Mucosa of rectum (tissue), 2 donors: ENCODE measurements around the gene TPI1.

Experiments
- H3K27ac ChIP-seq, 2 donors: one replicate each; pipeline ENCODE4 v1.7.0; 2013; ENCODE audit warnings: inconsistent platforms in 2 of 2, low read depth in 2 of 2, low read length in 2 of 2
- H3K27me3 ChIP-seq, 2 donors: one replicate each; pipeline ENCODE4 v1.7.0; 2013; ENCODE audit warnings: low read length in 2 of 2; ENCODE audit not compliant: control insufficient read depth in 2 of 2, insufficient read depth in 2 of 2
- H3K36me3 ChIP-seq, 2 donors: one replicate each; pipeline ENCODE4 v1.7.0; 2013; ENCODE audit warnings: low read length in 2 of 2; ENCODE audit not compliant: control insufficient read depth in 2 of 2, insufficient read depth in 2 of 2
- H3K4me1 ChIP-seq, 2 donors: one replicate each; pipeline ENCODE4 v1.7.0; 2013; ENCODE audit warnings: low read length in 2 of 2, mild to moderate bottlenecking in 1 of 2; ENCODE audit not compliant: control insufficient read depth in 2 of 2, insufficient read depth in 2 of 2
- H3K4me3 ChIP-seq, 2 donors: one replicate each; pipeline ENCODE4 v1.7.0; 2013; ENCODE audit warnings: low read length in 2 of 2
- H3K9ac ChIP-seq, 2 donors: one replicate each; pipeline ENCODE4 v1.7.0; 2013; ENCODE audit warnings: low read length in 2 of 2, low read depth in 1 of 2, mild to moderate bottlenecking in 1 of 2
- H3K9me3 ChIP-seq, 2 donors: one replicate each; pipeline ENCODE4 v1.7.0; 2013; ENCODE audit warnings: low read length in 2 of 2; ENCODE audit not compliant: control insufficient read depth in 2 of 2
- donor health status: healthy.
- donor health status: Normal muscosa, but diverticular disease.

TPI1 gene

GRCh38 chr12:6846316-6846869, 20.9 kb upstream of the TPI1 start:
- Histone ChIP-seq H3K4me1 (peaks cover 7 to 10% of the 10 kb centered on the region in 2 donors), H3K36me3 (peaks cover 8 to 9% of the 10 kb centered on the region in 2 donors), H3K4me3 (no peak overlapping the region), H3K9ac (no peak overlapping the region), H3K27me3 (no peaks in the 10 kb centered on the region), H3K27ac (no peak overlapping the region), H3K9me3 (no peaks in the 10 kb centered on the region)

DNA sequence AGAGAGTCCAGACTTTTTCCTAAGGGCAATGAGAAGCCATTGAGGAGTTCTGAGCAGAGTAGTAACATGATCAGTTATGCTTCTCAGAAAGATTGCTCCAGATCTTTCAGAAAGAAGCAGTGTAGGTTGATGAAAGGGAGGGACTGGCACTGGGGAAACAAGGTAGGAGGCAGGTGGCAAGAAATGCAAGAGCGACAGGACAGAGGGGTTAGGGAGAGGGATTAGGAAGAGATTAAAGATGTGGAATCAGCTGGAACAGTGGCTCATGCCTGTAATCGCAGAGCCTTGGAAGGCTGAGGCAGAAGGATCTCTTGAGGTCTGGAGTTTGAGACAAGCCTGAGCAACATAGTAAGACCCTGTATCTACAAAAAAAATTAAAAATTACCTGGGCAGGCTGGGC, 19.7 kb upstream of the TPI1 start:
- Histone ChIP-seq H3K4me3 (no peak overlapping the region), H3K36me3 (peaks cover 8 to 9% of the 10 kb centered on the region in 2 donors), H3K9ac (no peak overlapping the region), H3K27ac (no peak overlapping the region), H3K4me1 (peaks cover 7 to 10% of the 10 kb centered on the region in 2 donors), H3K27me3 (no peaks in the 10 kb centered on the region), H3K9me3 (no peaks in the 10 kb centered on the region)

- H3K27ac ChIP-seq: no peak overlapping the region
- H3K9ac ChIP-seq: no peak overlapping the region
- peaks cover 8 to 9% of the 10 kb centered on the region in 2 donors for H3K36me3 ChIP-seq
- H3K4me1 ChIP-seq: peaks cover 13 to 18% of the 10 kb centered on the region in 2 donors
- H3K27me3 ChIP-seq: no peaks in the 10 kb centered on the region
- H3K9me3 ChIP-seq: no peaks in the 10 kb centered on the region
- no peak overlapping the region for H3K4me3 ChIP-seq
These were observed 17.9 kb upstream of the TPI1 start for GRCh38 chr12:6849427-6849826.

DNA sequence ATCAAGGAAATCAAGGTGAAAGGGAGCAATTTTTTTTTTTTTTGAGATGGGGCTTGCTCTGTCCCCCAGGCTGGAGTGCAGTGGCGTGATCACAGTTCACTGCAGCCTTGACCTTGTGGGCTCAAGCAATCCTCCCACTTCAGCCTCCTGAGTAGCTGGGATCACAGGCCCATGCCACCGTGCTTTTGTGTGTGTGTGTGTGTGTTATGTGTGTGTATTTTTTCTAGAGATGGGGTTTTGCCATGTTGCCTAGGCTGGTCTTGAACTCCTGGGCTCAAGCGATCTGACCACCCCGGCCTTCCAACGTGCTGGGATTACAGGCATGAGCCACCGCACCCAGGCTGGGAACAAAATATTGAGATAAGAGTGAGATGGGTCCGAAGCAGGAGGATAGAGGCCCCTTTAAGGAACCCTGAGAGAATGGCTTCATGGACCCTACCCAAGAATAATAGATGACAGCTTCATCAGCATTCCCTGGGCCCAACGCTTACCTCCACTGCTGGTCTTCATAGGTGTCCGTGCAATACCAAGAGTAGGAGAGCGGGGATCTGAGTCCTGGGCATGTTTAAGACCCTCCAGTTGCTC, 17.3 kb upstream of the TPI1 start:
- Histone ChIP-seq H3K9ac (no peak overlapping the region), H3K4me3 (peak overlapping the region; percentile 99 to 100), H3K36me3 (peaks cover 8 to 9% of the 10 kb centered on the region in 2 donors), H3K4me1 (peaks cover 13 to 18% of the 10 kb centered on the region in 2 donors), H3K27ac (no peak overlapping the region), H3K9me3 (no peaks in the 10 kb centered on the region), H3K27me3 (no peaks in the 10 kb centered on the region)

GRCh38 chr12:6850796-6851152, 16.6 kb upstream of the TPI1 start:
- Histone ChIP-seq H3K27ac (peak overlapping the region in 1 of 2 donors; percentile 100), H3K9ac (peak overlapping the region; percentile 49 to 93), H3K36me3 (peaks cover 11 to 15% of the 10 kb centered on the region in 2 donors), H3K4me1 (peaks cover 13 to 18% of the 10 kb centered on the region in 2 donors), H3K27me3 (no peaks in the 10 kb centered on the region), H3K9me3 (no peaks in the 10 kb centered on the region), H3K4me3 (peak overlapping the region; percentile 99 to 100)

DNA sequence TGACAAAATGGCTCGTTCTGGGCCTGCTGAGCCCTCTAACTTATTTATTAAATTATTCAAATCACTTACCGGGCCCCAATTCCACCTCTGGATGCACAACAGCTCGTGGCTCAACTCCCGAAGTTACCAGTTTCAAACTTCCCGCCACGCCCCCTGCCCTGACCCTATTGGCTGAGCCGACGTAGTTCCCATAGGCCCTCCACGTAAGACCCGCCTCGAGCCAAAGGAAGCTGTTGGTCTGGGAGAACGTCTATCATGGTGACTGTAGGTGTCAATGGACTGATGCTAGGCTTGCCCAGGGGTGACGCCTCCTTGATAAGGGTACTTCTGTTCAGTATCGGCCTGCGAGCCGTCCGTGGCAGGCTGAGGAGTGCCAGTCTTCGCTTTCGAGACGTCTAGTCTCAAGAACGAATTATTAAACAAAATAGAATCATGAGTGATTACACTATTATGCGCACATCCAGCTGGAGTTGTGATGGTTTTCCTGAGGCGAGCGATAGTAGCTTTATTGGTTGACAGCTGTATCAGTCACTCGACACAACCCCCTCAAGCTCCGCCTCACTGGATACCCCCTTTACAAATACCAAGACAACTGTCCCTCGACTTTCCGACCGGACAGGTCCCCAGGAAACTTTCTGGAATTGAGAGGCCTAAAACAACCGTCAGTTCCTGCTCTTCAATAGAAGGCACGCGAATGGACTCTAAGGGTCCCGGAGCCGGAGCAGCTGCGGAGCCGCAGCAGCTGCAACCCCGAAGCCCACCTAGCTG, 16.0 kb upstream of the TPI1 start, which contains the start of gene CDCA3:
CDCA3 (minus strand) TSS at position 134 of the 768 bp plus-strand sequence. CDS start 334 bp downstream, outside the sequence.
- peak within 1 kb of the TSS; percentile 98 to 100 for H3K27ac ChIP-seq

DNA sequence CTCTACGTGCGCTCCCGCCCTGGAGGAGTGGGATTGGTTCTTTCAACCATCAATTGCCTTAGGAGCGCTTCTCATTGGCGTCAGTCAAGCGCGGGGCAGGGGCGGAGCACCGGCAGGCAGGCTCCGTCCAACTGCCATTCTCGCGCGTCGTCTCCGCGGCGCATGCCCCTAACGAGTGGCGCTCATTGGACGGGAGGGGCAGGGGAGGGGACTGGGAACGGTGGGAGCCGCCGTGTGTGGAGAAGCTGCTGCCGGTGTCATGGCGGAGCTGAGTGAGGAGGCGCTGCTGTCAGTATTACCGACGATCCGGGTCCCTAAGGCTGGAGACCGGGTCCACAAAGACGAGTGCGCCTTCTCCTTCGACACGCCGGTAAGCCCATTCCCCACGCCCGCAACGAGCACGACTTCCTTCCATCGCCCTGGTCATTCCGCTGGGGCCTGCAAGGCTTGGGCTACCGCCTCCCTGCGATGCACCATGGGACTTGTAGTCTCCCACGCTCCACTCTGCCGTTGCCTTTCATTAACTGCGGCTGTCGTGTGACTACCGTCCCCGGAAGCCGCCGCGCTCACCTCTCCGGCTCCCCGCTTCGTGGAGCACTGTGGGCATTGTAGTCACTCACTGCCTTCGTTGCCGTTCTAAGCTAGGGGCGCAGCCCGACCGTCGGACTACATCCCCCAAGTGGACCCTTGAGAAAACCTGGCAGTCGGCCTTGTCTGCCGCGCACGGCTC, 15.2 kb upstream of the TPI1 start, which contains the start of gene USP5:
USP5 (plus strand) TSS at position 230 of the 730 bp plus-strand sequence; CDS start at position 260, 30 bp downstream.
- H3K9me3 ChIP-seq: no peaks in the 10 kb centered on the region
- peaks cover 11 to 24% of the 10 kb centered on the region in 2 donors for H3K36me3 ChIP-seq
- H3K9ac ChIP-seq: peak within 1 kb of the TSS; percentile 92 to 93
- H3K27me3 ChIP-seq: no peaks in the 10 kb centered on the region
- H3K27ac ChIP-seq: peak within 1 kb of the TSS; percentile 98 to 100
- peak within 1 kb of the TSS; percentile 99 to 100 for H3K4me3 ChIP-seq
- peaks cover 13 to 18% of the 10 kb centered on the region in 2 donors for H3K4me1 ChIP-seq

More for the DNA sequence above, 16.0 kb upstream of the TPI1 start, which contains the start of gene CDCA3:
- Histone ChIP-seq H3K4me1 (peaks cover 13 to 18% of the 10 kb centered on the region in 2 donors), H3K4me3 (peak within 1 kb of the TSS; percentile 99 to 100), H3K9me3 (no peaks in the 10 kb centered on the region), H3K27me3 (no peaks in the 10 kb centered on the region), H3K36me3 (peaks cover 15 to 19% of the 10 kb centered on the region in 2 donors), H3K9ac (peak within 1 kb of the TSS; percentile 92 to 93)

DNA sequence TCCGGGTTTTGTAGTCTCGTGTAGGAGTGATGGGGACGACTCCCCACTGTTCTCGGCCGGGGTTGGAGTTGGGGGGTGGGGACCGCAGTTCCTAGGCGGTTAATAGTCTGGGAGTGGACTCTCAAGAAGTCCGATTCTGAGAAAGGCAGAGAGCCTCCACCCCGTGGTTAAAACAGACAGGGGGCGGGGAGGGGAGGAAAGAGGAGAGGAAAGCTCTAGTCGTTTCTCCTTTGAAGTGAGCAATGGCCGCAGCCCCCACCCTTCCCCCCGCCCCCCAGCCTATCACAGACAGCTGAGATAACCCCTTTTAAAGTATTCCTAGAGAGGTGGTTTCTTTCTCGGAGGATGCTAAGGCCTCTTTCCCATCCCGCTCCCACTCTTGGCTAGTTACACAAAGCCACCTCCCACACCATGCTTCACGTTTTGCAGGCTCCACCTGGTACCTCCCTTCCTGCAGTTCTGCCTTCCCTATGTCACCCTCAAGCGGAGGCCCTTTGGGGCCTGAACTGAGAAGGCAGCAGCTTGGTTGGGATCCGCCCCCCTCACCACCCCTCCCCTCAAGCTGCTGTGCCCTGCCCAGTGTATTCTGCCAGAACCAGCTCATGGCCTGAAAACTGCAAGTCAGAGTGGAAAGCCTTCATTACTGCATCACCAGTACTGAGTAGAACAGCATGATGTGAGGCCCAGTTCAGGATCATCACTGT, 14.5 kb upstream of the TPI1 start:
- Histone ChIP-seq H3K4me1 (peaks cover 13 to 18% of the 10 kb centered on the region in 2 donors), H3K4me3 (peak overlapping the region; percentile 99 to 100), H3K27me3 (no peaks in the 10 kb centered on the region), H3K9me3 (no peaks in the 10 kb centered on the region), H3K9ac (peak overlapping the region; percentile 54 to 56), H3K36me3 (peaks cover 18 to 30% of the 10 kb centered on the region in 2 donors), H3K27ac (peak overlapping the region in 1 of 2 donors; percentile 98)

DNA sequence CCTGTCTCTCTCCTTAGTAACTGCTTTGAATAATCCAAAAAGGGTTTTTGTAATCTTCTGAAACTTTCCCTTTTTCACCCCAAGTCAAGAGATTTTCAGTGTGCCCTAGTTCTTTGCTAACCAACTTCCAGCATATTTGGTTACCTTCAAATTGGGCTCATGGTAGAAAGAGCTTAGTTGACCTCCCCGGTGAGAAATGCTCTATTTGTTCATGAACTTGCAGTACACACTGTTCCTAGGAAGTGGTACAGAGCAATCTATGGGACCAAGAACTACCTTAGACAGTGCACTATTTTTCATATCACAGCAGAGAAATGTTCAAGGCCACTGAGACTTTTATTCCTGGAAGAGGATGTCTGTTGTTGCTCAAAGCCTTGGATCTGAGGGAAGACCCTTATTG, 13.7 kb upstream of the TPI1 start:
- Histone ChIP-seq H3K36me3 (peaks cover 26 to 38% of the 10 kb centered on the region in 2 donors), H3K9me3 (no peaks in the 10 kb centered on the region), H3K27me3 (no peaks in the 10 kb centered on the region), H3K4me3 (no peak overlapping the region), H3K9ac (peak overlapping the region in 1 of 2 donors; percentile 56), H3K27ac (no peak overlapping the region), H3K4me1 (peaks cover 13 to 18% of the 10 kb centered on the region in 2 donors)
